ENCODE data around the gene RNF14.

The RNF14 gene

GRCh38 chr5:141976176-141976575 is 7.3 kb downstream of the RNF14 start:
- no peak for DNase-seq (ENCODE audit: low read depth in 4 of 4, low spot score in 1 of 4)

- DNase-seq (ENCODE audit: low read depth in 4 of 4, low spot score in 1 of 4), result no peak
These were observed 9.5 kb downstream of the RNF14 start for GRCh38 chr5:141978389-141978788.

- no peak for DNase-seq (ENCODE audit: low read depth in 4 of 4, low spot score in 1 of 4)
These were observed 13.7 kb downstream of the RNF14 start for GRCh38 chr5:141982626-141983025.

GRCh38 chr5:141986072-141986471 is 17.2 kb downstream of the RNF14 start:
- no peak for DNase-seq (ENCODE audit: low read depth in 4 of 4, low spot score in 1 of 4)

GRCh38 chr5:141989720-141990119 is 20.8 kb downstream of the RNF14 start:
- no peak for DNase-seq (ENCODE audit: low read depth in 4 of 4, low spot score in 1 of 4)

GRCh38 chr5:141992349-141992963 is 23.6 kb downstream of the RNF14 start:
- DNase-seq (ENCODE audit: low read depth in 4 of 4, low spot score in 1 of 4), result peak in 3 of 4 experiments; percentile 69 to 72 (median 72)

GRCh38 chr5:141994511-141995136 is 25.7 kb downstream of the RNF14 start:
- DNase-seq (ENCODE audit: low read depth in 4 of 4, low spot score in 1 of 4), result no peak

GRCh38 chr5:141995656-141996055 is 26.8 kb downstream of the RNF14 start:
- DNase-seq (ENCODE audit: low read depth in 4 of 4, low spot score in 1 of 4), result no peak

GRCh38 chr5:141997358-141997960 is 28.6 kb downstream of the RNF14 start:
- DNase-seq (ENCODE audit: low read depth in 4 of 4, low spot score in 1 of 4), result no peak

- DNase-seq (ENCODE audit: low read depth in 4 of 4, low spot score in 1 of 4), result no peak
These were observed 31.3 kb downstream of the RNF14 start for GRCh38 chr5:142000173-142000572.

GRCh38 chr5:142000704-142001484 is 32.0 kb downstream of the RNF14 start:
- no peak for DNase-seq (ENCODE audit: low read depth in 4 of 4, low spot score in 1 of 4)

- no peak for DNase-seq (ENCODE audit: low read depth in 4 of 4, low spot score in 1 of 4)
These were observed 34.4 kb downstream of the RNF14 start for GRCh38 chr5:142003266-142003800.

- no peak for DNase-seq (ENCODE audit: low read depth in 4 of 4, low spot score in 1 of 4)
These were observed 37.7 kb downstream of the RNF14 start for GRCh38 chr5:142006363-142007236.

GRCh38 chr5:142007237-142007544 is 38.3 kb downstream of the RNF14 start:
- no peak for DNase-seq (ENCODE audit: low read depth in 4 of 4, low spot score in 1 of 4)

- no peak for DNase-seq (ENCODE audit: low read depth in 4 of 4, low spot score in 1 of 4)
These were observed 39.9 kb downstream of the RNF14 start for GRCh38 chr5:142008813-142009212.

- no peak for DNase-seq (ENCODE audit: low read depth in 4 of 4, low spot score in 1 of 4)
These were observed 41.0 kb downstream of the RNF14 start for GRCh38 chr5:142009886-142010285.

GRCh38 chr5:142011572-142012185 is 42.8 kb downstream of the RNF14 start:
- no peak for DNase-seq (ENCODE audit: low read depth in 4 of 4, low spot score in 1 of 4)

- DNase-seq (ENCODE audit: low read depth in 4 of 4, low spot score in 1 of 4), result peak in 3 of 4 experiments; percentile 33 to 68 (median 57)
These were observed 43.4 kb downstream of the RNF14 start for GRCh38 chr5:142012186-142012785.

- peak in 1 of 4 experiments; percentile 50 for DNase-seq (ENCODE audit: low read depth in 4 of 4, low spot score in 1 of 4)
These were observed 44.0 kb downstream of the RNF14 start, which contains the start of gene GNPDA1 for GRCh38 chr5:142012792-142013388. TSS of gene GNPDA1 (minus strand) at chr5:142013027. CDS start at chr5:142012035, 992 bp downstream.

All from stimulated activated CD4-positive, alpha-beta T cell treated with anti-CD3 and anti-CD28 coated beads, Interleukin-1b, Interleukin-23, amount 100 ng/mL, for 24 hours (primary cell).